A549 (cell line): Measurements from ENCODE around the gene FAM120B. TPM values are rescaled to one million over a fixed set of nuclear protein-coding genes. Genes with fewer than 3 reads are reported as not detected.
"Not testable (repeated sequence)": the region's sequence is repeated elsewhere in the genome, so short reads cannot be mapped to it uniquely, and the experiment has no call there.

ENCODE experiments used
- ATAC-seq, 2 experiments: fragments of 200-7000 bp in 1 of 2; fragments of >200 bp in 1 of 2; cut with Nextera tagmentation in 1 of 2; cut with Tn5 transposase in 1 of 2; 3 replicates each; pipeline versions ENCODE4 v1.8.0 to v1.9.1; 2018 to 2020; ENCODE audit warnings: mild to moderate bottlenecking in 1 of 2, moderate library complexity in 1 of 2
- CTCF ChIA-PET: fragments of 300-600 bp; sonication (Branson Sonifier 250); formaldehyde crosslinking; extraction: SDS; loops from one replicate; lab custom pipeline; 2021; ENCODE audit warnings: antibody characterized with exemption, inconsistent platforms; lab: Yijun Ruan, JAX
- POLR2A ChIA-PET: fragments of 350-600 bp; formaldehyde crosslinking; extraction: SDS; loops from one replicate; lab custom pipeline; 2021; ENCODE audit warnings: antibody characterized with exemption, inconsistent platforms; lab: Yijun Ruan, JAX
- DNase-seq, 2 experiments: peaks; one replicate each; pipeline versions ENCODE4 v3.0.0 to v3.0.0-alpha.2; 2011 to 2016; ENCODE audit warnings: low read depth in 1 of 2, low spot score in 1 of 2
- FAIRE-seq: peaks from 2 replicates; lab custom pipeline; 2011; peaks lifted over from hg19 to GRCh38; lab: Jason Lieb, UNC
- H3K27ac ChIP-seq, 2 experiments: fragments of >200 bp; sonication (Bioruptor Twin); formaldehyde crosslinking; 3 replicates each; pipeline ENCODE4 v1.5.1; 2016 to 2017
- H3K4me1 ChIP-seq: fragments of >200 bp; sonication (Bioruptor Twin); formaldehyde crosslinking; 3 replicates; pipeline ENCODE4 v1.6.1; 2016
- H3K4me2 ChIP-seq: fragments of >200 bp; sonication (Bioruptor Twin); formaldehyde crosslinking; 3 replicates; pipeline ENCODE4 v1.6.1; 2016
- H3K4me3 ChIP-seq: fragments of >200 bp; sonication (Bioruptor Twin); formaldehyde crosslinking; 3 replicates; pipeline ENCODE4 v1.5.1; 2016
- H3K9me3 ChIP-seq: fragments of >200 bp; sonication (Bioruptor Twin); formaldehyde crosslinking; 3 replicates; pipeline ENCODE4 v1.6.1; 2016
- CBX2 ChIP-seq: fragments of 200-600 bp; sonication (generic); IDR thresholded peaks from 2 replicates; pipeline ENCODE4 v1.6.1; 2016; ENCODE audit warnings: low read depth, mild to moderate bottlenecking, borderline replicate concordance
- EHMT2 ChIP-seq: fragments of 200-600 bp; sonication (generic); IDR thresholded peaks from 2 replicates; pipeline ENCODE4 v1.6.1; 2016; ENCODE audit warnings: antibody characterized with exemption, low read depth, mild to moderate bottlenecking, moderate library complexity
- HOXB13 ChIP-seq: fragments of 250-450 bp; sonication (Bioruptor Pico); IDR thresholded peaks from 2 replicates; pipeline ENCODE4 v1.5.0; 2020; ENCODE audit warnings: low read depth, mild to moderate bottlenecking, moderate library complexity
- MAZ ChIP-seq: fragments of 150-350 bp; IDR thresholded peaks from 2 replicates; pipeline ENCODE4 v1.6.1; 2014; ENCODE audit warnings: antibody characterized with exemption, low read depth, low read length, borderline replicate concordance
- WGBS: methylation state at CpG from one replicate; pipeline ENCODE4 v1.1.6; 2017; ENCODE audit errors: missing lambda C conversion rate; 5-methylcytosine and 5-hydroxymethylcytosine counted together
- polyA plus RNA-seq, 4 experiments: library from polyadenylated mRNA; depleted of rRNA in 3 of 4; stranded (reverse); fragments of >200 nt; fragmentation: RNase III in 1 of 4; extraction: RNeasy Plus Mini Kit Qiagen cat#74134 plus additional on column Dnase treatment in 1 of 4; gene quantifications; 2 replicates in 3 of 4; 3 replicates in 1 of 4; pipeline ENCODE4 v1.2.3, GENCODE V29; 2011 to 2017
- TF ChIP-seq, protein P1 (sequence below): fragments of >200 bp; sonication (Bioruptor Twin); formaldehyde crosslinking; IDR thresholded peaks from 3 replicates; pipeline ENCODE4 v1.5.1; 2016
- TF ChIP-seq, protein P2 (sequence below): fragments of 150-350 bp; IDR thresholded peaks from 2 replicates; pipeline ENCODE4 v1.6.1; 2014; ENCODE audit warnings: low read depth, mild to moderate bottlenecking, low read length
- TF ChIP-seq, protein P3 (sequence below): fragments of 250-450 bp; sonication (Bioruptor Pico); IDR thresholded peaks from 2 replicates; pipeline ENCODE4 v1.5.0; 2021; ENCODE audit warnings: mild to moderate bottlenecking, moderate library complexity, borderline replicate concordance
- TF ChIP-seq, protein P4 (sequence below): fragments of 200-600 bp; sonication (generic); IDR thresholded peaks from 2 replicates; pipeline ENCODE4 v1.6.1; 2016; ENCODE audit warnings: antibody characterized with exemption, mild to moderate bottlenecking, moderate library complexity

FAM120B gene
- polyA plus RNA-seq, 2 of the 4 experiments (the other 2 are of a cell fraction), result 7.0 to 7.7 TPM

DNA sequence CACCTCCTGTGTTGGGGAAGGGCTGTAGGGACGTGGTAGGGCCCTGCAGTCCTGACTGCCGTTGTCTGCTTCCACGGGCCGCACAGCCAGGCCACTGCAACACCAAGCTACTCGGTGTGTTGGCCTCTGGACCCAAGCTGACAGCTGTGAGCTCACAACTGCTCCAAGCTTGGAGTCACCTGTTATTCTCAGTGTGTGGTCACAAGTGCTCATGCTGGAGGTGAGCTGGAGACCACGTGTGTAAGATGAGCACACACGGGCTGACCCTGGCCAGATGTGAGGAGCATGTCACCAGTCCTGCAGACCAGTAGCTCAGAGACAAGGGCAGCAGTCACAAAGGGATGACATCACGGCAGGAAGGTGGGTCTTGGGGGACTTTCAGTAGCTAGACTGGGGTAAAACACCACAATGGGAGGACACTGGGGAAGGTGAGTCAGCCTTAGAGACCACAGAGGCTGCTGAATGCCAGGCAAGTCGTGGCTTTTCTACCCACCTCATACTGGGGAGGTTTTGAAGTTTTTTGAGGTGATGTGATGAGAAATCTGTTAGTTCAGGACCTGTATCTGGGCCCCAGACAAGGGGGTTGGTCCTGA is 87.3 kb downstream of the FAM120B start (continued):
- TF ChIP-seq, protein P1, sequence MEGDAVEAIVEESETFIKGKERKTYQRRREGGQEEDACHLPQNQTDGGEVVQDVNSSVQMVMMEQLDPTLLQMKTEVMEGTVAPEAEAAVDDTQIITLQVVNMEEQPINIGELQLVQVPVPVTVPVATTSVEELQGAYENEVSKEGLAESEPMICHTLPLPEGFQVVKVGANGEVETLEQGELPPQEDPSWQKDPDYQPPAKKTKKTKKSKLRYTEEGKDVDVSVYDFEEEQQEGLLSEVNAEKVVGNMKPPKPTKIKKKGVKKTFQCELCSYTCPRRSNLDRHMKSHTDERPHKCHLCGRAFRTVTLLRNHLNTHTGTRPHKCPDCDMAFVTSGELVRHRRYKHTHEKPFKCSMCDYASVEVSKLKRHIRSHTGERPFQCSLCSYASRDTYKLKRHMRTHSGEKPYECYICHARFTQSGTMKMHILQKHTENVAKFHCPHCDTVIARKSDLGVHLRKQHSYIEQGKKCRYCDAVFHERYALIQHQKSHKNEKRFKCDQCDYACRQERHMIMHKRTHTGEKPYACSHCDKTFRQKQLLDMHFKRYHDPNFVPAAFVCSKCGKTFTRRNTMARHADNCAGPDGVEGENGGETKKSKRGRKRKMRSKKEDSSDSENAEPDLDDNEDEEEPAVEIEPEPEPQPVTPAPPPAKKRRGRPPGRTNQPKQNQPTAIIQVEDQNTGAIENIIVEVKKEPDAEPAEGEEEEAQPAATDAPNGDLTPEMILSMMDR, result no peak

DNA sequence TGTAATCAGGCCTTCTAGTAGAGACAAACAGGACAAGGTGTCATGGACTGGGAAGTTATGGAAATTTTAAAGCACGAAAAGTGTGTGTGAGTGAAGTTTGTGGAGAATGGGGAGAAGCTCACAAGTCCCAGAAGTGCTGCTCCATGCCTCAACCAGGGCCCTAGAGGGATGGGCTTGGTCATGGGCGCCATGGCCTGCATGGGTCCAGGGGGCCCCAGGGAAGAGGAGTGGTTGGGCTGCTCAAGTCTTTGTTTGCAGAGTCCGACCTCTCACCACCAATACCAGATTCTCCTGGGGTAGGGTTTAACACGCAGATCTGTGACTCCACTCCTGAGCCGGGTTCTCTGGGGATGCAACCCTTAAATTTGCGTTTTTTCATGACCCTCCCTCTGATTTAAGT is 88.4 kb downstream of the FAM120B start:
- no peak for TF ChIP-seq EHMT2
- Histone ChIP-seq H3K4me2 (no peak overlapping the region), H3K27ac (no peak overlapping the region), H3K4me1 (no peaks in the 10 kb centered on the region), H3K9me3 (no peaks in the 10 kb centered on the region), H3K4me3 (no peak overlapping the region)
- no peak for FAIRE-seq
- ChIA-PET CTCF (no interaction called here), POLR2A (no interaction called here)
- no peak for ATAC-seq
- 95% methylated on average over 6 of the region's 6 CpGs for WGBS
- DNase-seq, result no peak

DNA sequence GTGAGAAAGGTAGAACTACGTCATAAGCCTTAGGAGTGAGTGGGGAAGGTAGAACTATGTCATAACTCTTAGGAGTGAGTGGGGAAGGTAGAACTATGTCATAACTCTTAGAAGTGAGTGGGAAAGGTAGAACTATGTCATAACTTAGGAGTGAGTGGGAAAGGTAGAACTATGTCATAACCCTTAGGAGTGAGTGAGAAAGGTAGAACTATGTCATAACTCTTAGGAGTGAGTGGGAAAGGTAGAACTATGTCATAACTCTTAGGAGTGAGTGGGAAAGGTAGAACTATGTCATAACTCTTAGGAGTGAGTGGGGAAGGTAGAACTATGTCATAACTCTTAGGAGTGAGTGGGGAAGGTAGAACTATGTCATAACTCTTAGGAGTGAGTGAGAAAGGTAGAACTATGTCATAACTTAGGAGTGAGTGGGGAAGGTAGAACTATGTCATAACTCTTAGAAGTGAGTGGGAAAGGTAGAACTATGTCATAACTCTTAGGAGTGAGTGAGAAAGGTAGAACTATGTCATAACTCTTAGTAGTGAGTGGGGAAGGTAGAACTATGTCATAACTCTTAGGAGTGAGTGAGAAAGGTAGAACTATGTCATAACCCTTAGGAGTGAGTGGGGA is 92.3 kb downstream of the FAM120B start:
- H3K27ac ChIP-seq, H3K4me2 ChIP-seq, FAIRE-seq, POLR2A ChIA-PET, H3K4me3 ChIP-seq, H3K4me1 ChIP-seq, DNase-seq, ATAC-seq, CTCF ChIA-PET, H3K9me3 ChIP-seq: not testable (repeated sequence)
- WGBS, result 82% methylated on average over 1 of the region's 1 CpG

DNA sequence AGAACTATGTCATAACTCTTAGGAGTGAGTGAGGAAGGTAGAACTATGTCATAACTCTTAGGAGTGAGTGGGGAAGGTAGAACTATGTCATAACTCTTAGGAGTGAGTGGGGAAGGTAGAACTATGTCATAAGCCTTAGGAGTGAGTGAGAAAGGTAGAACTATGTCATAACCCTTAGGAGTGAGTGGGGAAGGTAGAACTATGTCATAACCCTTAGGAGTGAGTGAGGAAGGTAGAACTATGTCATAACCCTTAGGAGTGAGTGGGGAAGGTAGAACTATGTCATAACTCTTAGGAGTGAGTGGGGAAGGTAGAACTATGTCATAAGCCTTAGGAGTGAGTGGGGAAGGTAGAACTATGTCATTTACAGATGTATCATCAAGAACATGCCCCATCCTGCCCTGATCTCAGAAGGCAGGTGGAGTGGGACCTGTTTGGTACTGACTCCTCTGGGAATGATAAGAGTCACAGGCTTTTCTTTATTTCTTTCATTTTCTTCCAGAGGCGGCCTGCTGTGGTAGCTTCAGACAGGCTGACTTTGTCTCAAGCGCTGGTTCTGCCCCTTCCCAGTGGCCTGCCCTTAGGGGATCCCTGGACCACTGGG is 93.5 kb downstream of the FAM120B start:
- POLR2A ChIA-PET, H3K4me2 ChIP-seq, ATAC-seq, CTCF ChIA-PET, H3K27ac ChIP-seq, H3K4me1 ChIP-seq, DNase-seq, H3K4me3 ChIP-seq, FAIRE-seq, H3K9me3 ChIP-seq: not testable (repeated sequence)
- WGBS, result 84% methylated on average over 2 of the region's 2 CpGs

DNA sequence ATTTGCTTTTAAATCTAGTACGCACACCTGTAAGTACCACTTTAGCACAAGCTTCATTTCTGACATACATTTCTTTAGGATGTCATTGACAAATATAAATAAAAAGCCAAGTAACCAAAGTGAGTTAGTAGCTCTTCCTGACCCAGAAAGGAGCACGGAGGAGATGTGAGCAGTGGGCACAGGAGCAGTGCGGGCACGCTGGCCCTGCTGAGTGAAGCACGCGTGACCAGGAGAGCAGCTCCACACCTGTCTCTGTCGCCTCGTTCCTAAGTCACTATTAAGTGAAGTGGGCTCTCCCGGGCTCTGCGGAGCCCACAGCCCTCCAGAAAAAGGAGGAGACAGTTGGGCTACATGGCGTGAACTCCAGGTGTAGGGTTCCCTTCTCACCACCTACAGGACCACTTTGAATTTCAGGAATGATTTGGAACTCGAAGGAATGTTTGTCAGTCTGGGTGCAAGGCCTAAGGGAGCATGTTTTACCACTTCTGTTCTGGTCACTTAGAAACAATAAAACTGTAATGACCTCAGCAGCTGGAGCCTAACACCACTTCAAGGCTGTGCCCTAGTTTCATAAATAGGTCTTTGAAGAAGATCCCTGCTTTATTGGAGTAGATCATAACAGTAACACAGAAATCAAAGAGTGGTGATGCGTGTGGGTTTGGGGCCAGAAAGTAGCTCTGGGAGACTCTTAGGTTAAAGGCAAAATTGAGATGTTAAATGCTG is 95.9 kb downstream of the FAM120B start:
- ATAC-seq, result no peak
- no peak for FAIRE-seq
- no peak overlapping the region for H3K27ac ChIP-seq
- no peak for DNase-seq
- H3K4me3 ChIP-seq, result no peak overlapping the region
- WGBS, result 96% methylated on average over 13 of the region's 13 CpGs
- ChIA-PET CTCF (no interaction called here), POLR2A (no interaction called here)
- no peaks in the 10 kb centered on the region for H3K4me1 ChIP-seq
- H3K4me2 ChIP-seq, result no peak overlapping the region
- TF ChIP-seq, protein P2, sequence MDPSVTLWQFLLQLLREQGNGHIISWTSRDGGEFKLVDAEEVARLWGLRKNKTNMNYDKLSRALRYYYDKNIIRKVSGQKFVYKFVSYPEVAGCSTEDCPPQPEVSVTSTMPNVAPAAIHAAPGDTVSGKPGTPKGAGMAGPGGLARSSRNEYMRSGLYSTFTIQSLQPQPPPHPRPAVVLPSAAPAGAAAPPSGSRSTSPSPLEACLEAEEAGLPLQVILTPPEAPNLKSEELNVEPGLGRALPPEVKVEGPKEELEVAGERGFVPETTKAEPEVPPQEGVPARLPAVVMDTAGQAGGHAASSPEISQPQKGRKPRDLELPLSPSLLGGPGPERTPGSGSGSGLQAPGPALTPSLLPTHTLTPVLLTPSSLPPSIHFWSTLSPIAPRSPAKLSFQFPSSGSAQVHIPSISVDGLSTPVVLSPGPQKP, result no peak
- TF ChIP-seq MAZ (no peak), CBX2 (no peak), HOXB13 (CRISPR knock-in tag) (no peak)
- TF ChIP-seq, protein P3, sequence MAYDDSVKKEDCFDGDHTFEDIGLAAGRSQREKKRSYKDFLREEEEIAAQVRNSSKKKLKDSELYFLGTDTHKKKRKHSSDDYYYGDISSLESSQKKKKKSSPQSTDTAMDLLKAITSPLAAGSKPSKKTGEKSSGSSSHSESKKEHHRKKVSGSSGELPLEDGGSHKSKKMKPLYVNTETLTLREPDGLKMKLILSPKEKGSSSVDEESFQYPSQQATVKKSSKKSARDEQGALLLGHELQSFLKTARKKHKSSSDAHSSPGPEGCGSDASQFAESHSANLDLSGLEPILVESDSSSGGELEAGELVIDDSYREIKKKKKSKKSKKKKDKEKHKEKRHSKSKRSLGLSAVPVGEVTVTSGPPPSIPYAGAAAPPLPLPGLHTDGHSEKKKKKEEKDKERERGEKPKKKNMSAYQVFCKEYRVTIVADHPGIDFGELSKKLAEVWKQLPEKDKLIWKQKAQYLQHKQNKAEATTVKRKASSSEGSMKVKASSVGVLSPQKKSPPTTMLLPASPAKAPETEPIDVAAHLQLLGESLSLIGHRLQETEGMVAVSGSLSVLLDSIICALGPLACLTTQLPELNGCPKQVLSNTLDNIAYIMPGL (CRISPR knock-in tag), result no peak
- TF ChIP-seq, protein P4, sequence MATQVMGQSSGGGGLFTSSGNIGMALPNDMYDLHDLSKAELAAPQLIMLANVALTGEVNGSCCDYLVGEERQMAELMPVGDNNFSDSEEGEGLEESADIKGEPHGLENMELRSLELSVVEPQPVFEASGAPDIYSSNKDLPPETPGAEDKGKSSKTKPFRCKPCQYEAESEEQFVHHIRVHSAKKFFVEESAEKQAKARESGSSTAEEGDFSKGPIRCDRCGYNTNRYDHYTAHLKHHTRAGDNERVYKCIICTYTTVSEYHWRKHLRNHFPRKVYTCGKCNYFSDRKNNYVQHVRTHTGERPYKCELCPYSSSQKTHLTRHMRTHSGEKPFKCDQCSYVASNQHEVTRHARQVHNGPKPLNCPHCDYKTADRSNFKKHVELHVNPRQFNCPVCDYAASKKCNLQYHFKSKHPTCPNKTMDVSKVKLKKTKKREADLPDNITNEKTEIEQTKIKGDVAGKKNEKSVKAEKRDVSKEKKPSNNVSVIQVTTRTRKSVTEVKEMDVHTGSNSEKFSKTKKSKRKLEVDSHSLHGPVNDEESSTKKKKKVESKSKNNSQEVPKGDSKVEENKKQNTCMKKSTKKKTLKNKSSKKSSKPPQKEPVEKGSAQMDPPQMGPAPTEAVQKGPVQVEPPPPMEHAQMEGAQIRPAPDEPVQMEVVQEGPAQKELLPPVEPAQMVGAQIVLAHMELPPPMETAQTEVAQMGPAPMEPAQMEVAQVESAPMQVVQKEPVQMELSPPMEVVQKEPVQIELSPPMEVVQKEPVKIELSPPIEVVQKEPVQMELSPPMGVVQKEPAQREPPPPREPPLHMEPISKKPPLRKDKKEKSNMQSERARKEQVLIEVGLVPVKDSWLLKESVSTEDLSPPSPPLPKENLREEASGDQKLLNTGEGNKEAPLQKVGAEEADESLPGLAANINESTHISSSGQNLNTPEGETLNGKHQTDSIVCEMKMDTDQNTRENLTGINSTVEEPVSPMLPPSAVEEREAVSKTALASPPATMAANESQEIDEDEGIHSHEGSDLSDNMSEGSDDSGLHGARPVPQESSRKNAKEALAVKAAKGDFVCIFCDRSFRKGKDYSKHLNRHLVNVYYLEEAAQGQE, result no peak
- H3K9me3 ChIP-seq, result no peaks in the 10 kb centered on the region
